Astrocyte (in vitro differentiated cells and primary cell): ENCODE measurements around the gene DNMBP. TPM values are rescaled to one million over a fixed set of nuclear protein-coding genes. Genes with fewer than 3 reads are reported as not detected.

Experiments used
- DNase-seq: peaks from one replicate; pipeline ENCODE4 v3.0.0-alpha.2; 2010; ENCODE audit warnings: low read depth
- FAIRE-seq: peaks from 2 replicates; lab custom pipeline; 2011; peaks lifted over from hg19 to GRCh38; lab: Jason Lieb, UNC
- H2AFZ ChIP-seq: 2 replicates; pipeline ENCODE4 v1.6.0; 2012; ENCODE audit warnings: low read depth, low read length, inconsistent platforms
- H3K27ac ChIP-seq: 2 replicates; pipeline ENCODE4 v1.5.1; 2011; ENCODE audit warnings: low read depth, low read length, inconsistent platforms
- H3K27me3 ChIP-seq: 2 replicates; pipeline ENCODE4 v1.6.0; 2011; ENCODE audit warnings: low read length, inconsistent platforms; ENCODE audit not compliant: insufficient read depth
- H3K36me3 ChIP-seq: 2 replicates; pipeline ENCODE4 v1.5.1; 2011; ENCODE audit warnings: low read length, inconsistent platforms; ENCODE audit not compliant: insufficient read depth
- H3K4me1 ChIP-seq: 2 replicates; pipeline ENCODE4 v1.5.1; 2011; ENCODE audit warnings: low read length, inconsistent platforms; ENCODE audit not compliant: insufficient read depth
- H3K4me2 ChIP-seq: 2 replicates; pipeline ENCODE4 v1.6.0; 2012; ENCODE audit warnings: low read length, inconsistent platforms
- H3K4me3 ChIP-seq: 2 replicates; pipeline ENCODE4 v1.5.1; 2011; ENCODE audit warnings: low read depth, mild to moderate bottlenecking, low read length, inconsistent platforms; ENCODE audit not compliant: insufficient read depth
- H3K79me2 ChIP-seq: 2 replicates; pipeline ENCODE4 v1.6.0; 2012; ENCODE audit warnings: mild to moderate bottlenecking, low read length, inconsistent platforms; ENCODE audit not compliant: insufficient read depth
- H3K9ac ChIP-seq: 2 replicates; pipeline ENCODE4 v1.6.0; 2012; ENCODE audit warnings: mild to moderate bottlenecking, low read length, inconsistent platforms
- H3K9me3 ChIP-seq: 2 replicates; pipeline ENCODE4 v1.5.1; 2012; ENCODE audit warnings: low read depth, mild to moderate bottlenecking, low read length, inconsistent platforms; ENCODE audit not compliant: insufficient read depth
- H4K20me1 ChIP-seq: 2 replicates; pipeline ENCODE4 v1.6.0; 2012; ENCODE audit warnings: low read length, inconsistent platforms; ENCODE audit not compliant: insufficient read depth
- H3K27ac Mint-ChIP-seq: one replicate; pipeline ENCODE4 v1.8.0; 2021; ENCODE audit warnings: mild to moderate bottlenecking, mixed read lengths; ENCODE audit not compliant: unreplicated experiment
- H3K27me3 Mint-ChIP-seq: one replicate; pipeline ENCODE4 v1.8.0; 2021; ENCODE audit warnings: low read depth, mixed read lengths; ENCODE audit not compliant: unreplicated experiment
- H3K36me3 Mint-ChIP-seq: one replicate; pipeline ENCODE4 v1.8.0; 2021; ENCODE audit warnings: low read depth, mixed read lengths; ENCODE audit not compliant: unreplicated experiment
- H3K4me1 Mint-ChIP-seq: one replicate; pipeline ENCODE4 v1.8.0; 2021; ENCODE audit warnings: low read depth, mixed read lengths; ENCODE audit not compliant: unreplicated experiment
- H3K4me3 Mint-ChIP-seq: one replicate; pipeline ENCODE4 v1.8.0; 2021; ENCODE audit warnings: mild to moderate bottlenecking, moderate library complexity, mixed read lengths; ENCODE audit not compliant: unreplicated experiment
- H3K9me3 Mint-ChIP-seq: one replicate; pipeline ENCODE4 v1.8.0; 2021; ENCODE audit warnings: mild to moderate bottlenecking, mixed read lengths; ENCODE audit not compliant: unreplicated experiment
- CTCF ChIP-seq: IDR thresholded peaks from 2 replicates; pipeline ENCODE4 v1.5.1; 2011; ENCODE audit warnings: low read depth, mild to moderate bottlenecking, inconsistent platforms, low read length, moderate library complexity; ENCODE audit not compliant: insufficient read depth
- EZH2 ChIP-seq: IDR thresholded peaks from 2 replicates; pipeline ENCODE4 v1.6.1; 2012; ENCODE audit warnings: mild to moderate bottlenecking, low read length, inconsistent platforms; ENCODE audit not compliant: insufficient read depth
- total RNA-seq: library from RNA; stranded (reverse); gene quantifications from 2 replicates; pipeline ENCODE4 v1.2.1, GENCODE V29; 2021

The DNMBP gene
- total RNA-seq, 1 donor from 2014 or later: 24.8 TPM

GRCh38 chr10:100008708-100009282, 952 bp downstream of the DNMBP start:
- no peak for DNase-seq
- peaks cover 50% of the 10 kb centered on the region for H3K79me2 ChIP-seq
- H3K9ac ChIP-seq: peak overlapping the region; percentile 88
- H3K4me2 ChIP-seq: peak overlapping the region; percentile 99
- Mint-ChIP-seq H3K4me1 (peaks cover 46% of the 10 kb centered on the region), H3K27ac (peak overlapping the region; percentile 19), H3K4me3 (peak overlapping the region; percentile 96), H3K9me3 (no peaks in the 10 kb centered on the region), H3K36me3 (no peaks in the 10 kb centered on the region), H3K27me3 (no peaks in the 10 kb centered on the region)
- no peak overlapping the region for H2AFZ ChIP-seq
- peak overlapping the region; percentile 100 for H3K4me3 ChIP-seq
- no peaks in the 10 kb centered on the region for H3K9me3 ChIP-seq
- peaks cover 33% of the 10 kb centered on the region for H3K4me1 ChIP-seq
- no peaks in the 10 kb centered on the region for H3K36me3 ChIP-seq
- H3K27ac ChIP-seq: peak overlapping the region; percentile 97
- peaks cover 2% of the 10 kb centered on the region for H4K20me1 ChIP-seq
- no peak for TF ChIP-seq CTCF
- no peak for TF ChIP-seq EZH2
- no peak for FAIRE-seq
- H3K27me3 ChIP-seq: no peaks in the 10 kb centered on the region

GRCh38 chr10:100008142-100008522, 1.6 kb downstream of the DNMBP start:
- TF ChIP-seq CTCF: no peak
- TF ChIP-seq EZH2: no peak
- Histone ChIP-seq H3K9me3 (no peaks in the 10 kb centered on the region), H3K4me2 (peak overlapping the region; percentile 99), H4K20me1 (peaks cover 2% of the 10 kb centered on the region), H3K9ac (peak overlapping the region; percentile 88), H3K4me3 (peak overlapping the region; percentile 100), H3K4me1 (peaks cover 33% of the 10 kb centered on the region), H3K36me3 (no peaks in the 10 kb centered on the region), H3K27ac (peak overlapping the region; percentile 97), H3K79me2 (peaks cover 57% of the 10 kb centered on the region), H2AFZ (no peak overlapping the region), H3K27me3 (no peaks in the 10 kb centered on the region)
- H3K4me3 Mint-ChIP-seq: peak overlapping the region; percentile 96
- H3K4me1 Mint-ChIP-seq: peaks cover 47% of the 10 kb centered on the region
- H3K9me3 Mint-ChIP-seq: no peaks in the 10 kb centered on the region
- H3K27ac Mint-ChIP-seq: peak overlapping the region; percentile 92
- DNase-seq: peak; percentile 72
- H3K36me3 Mint-ChIP-seq: no peaks in the 10 kb centered on the region
- no peaks in the 10 kb centered on the region for H3K27me3 Mint-ChIP-seq
- no peak for FAIRE-seq
